Suppressor macrophage treated with lipopolysaccharide for 4 hours (primary cell): ENCODE data around the gene FAM110D.

ENCODE experiments used
- DNase-seq: peaks from one replicate; pipeline ENCODE4 v3.0.0-alpha.2; 2020

The FAM110D gene

DNA sequence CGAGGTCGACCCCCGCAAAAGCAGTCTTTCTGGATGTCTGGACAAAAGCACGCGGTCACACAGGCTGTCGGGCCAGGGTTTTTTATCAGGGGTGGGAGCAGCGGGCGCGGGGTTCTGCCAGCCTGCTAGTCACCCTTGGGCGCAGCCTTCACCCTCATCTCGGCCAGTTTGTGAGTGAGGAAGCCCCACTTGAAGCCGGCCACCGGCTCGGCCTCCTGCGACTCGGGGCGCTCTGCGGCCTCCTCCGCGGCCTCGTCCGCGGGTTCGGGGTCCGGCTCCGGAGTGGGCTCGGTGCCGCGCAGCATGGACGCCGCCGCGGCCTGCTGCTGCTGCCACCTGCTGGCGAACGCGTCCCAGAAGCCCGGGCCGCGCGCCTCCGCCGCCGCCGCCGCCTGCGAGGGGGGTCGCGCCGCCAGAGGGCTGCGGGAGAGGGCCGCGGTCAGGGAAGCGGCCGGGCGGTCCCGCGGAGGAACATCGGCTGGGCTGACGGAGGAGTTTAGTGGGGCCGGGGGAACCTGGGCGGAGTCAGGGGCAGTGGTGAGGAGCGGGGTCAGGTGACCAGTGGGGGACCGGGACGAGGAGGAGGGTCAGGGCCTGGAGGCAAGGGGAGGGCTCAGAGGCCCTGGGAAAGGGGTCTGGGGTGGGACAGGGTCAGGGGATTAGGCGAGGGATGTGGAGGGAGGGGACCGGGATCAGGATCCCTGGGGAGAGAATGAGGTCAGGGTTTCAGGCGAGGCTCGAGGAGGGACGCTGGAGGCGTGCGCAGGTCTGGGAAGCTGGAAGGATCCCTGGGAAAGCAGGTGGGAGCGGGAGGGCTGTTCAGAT, 5.4 kb downstream of the FAM110D start:
- DNase-seq, result peak; percentile 58

DNA sequence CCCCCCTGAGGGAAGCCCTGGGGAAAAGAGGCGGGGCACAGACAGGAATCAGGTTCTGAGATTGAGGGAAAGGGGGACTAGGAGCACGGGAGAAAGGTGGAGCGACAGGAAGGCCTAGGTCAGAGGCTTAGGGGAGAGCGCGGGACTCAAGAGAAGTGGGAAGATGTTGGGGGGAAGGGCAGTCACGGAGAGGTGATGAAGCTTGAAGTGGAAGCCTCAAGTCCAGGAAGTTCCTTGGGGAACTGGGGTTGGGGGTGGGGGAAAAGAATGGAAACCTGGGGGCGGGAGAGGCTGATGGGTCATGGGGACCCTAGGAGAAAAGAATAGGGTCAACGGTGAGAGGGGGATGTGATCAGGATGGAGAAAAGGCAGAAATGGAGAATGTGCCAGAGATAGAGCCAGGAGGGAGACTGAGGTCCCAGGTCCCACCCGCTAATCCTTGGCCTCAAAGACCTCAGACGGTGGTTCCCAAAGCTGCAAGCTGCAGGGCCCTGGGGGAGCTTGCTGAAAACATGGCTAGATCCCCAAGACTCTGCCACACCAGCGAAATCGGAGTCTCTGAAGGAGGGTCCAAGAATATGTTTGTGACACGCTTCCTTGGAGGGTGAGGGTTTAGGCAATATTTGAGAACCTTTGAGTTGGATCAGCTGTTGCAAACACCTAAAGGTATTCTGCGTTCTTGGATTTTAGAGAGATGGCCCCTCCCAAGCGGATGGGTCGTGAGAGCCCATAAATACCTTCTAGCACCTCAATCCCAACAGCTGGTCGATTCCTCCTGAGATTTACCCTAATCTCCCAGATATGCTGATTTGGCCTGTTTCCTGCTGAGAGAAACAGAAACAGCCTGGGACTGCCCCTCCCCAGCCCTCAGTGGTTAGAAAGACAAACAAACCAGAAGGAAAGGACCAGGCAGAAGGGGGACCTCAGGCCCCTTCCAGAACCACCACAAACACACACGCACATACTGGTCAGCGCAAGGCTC, 6.3 kb downstream of the FAM110D start:
- DNase-seq, result no peak

DNA sequence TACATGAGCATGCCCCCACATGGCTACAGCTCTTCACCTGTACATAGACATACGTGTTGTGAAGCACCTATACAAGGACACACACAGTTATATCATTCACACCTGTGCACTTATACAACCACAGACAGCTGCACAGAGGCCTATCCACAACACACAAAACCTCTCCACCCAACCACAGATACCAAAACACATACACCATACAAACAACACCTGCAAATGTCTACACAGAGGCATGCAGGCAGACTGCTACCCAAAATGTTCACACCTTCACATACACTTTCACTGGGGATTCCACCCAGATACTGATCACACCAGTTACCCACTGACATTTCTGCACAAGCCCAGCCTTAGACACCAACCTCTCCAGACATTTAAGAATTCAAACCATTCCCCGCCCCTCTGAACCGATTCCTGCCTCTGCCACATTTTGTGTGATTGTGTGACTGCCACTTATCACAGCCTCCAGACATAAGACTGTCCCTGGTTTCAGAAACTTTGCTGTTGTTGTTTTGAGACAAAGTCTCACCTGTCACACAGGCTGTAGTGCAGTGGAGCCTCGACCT, 7.9 kb downstream of the FAM110D start:
- DNase-seq, result no peak

DNA sequence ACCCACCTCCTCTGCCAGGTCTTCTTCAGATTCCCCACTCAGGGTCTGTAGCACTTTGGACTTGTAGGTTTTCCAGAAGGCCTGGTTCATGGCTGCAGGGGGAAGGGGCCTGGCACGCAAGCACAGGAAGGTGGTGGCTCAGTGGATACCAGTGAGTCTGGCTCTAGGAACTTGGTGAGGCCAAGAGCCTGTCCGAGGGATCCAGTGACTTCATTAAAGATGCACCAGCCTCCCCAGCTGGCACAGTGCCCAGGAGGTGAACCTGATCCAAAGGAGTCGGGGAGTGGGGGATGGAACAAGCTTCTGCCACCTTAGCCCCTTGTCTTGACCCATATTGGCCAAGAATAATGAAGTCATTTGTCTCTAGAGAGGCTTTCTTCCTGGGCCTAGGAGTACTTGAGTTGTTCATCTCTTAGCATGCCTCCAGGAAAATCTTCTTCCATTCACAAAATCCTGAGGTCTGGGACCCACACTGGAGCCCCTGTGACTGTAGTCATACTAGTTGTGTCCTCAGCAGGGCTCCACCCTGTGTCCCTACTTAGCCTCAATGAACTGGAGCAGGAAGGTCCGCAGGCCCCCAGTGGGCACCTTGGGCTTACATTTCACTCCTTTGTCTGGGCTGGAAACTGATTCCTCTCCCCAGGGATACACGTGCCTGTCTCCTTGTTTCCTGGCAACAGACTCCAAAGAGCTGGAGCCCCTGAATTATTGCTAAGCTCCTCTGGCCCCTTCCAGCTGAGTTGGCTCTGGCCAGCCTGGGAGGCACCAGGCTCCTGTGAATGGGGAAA, 9.7 kb downstream of the FAM110D start, which contains the start of gene C1orf232:
Gene C1orf232 (minus strand): TSS at position 554 of the 788 bp plus-strand sequence. CDS start 464 bp downstream, at position 90.
- no peak for DNase-seq

DNA sequence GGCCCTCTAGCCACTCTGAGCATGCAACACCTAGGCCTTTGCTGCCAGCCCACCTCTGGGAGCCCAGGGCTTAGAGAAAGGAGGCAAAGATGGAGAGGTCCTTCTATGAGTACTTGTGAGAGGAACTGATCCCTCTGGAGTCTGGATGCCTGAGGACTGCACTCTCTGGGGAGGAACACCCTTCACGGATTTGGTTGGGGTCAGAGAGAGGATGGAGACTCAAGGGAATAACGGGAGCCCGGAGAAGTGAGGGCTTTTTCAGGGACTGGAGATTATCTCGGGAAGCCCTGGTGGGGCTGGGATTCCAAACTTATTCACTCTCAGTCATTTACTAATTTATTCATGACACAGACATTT, 10.3 kb downstream of the FAM110D start:
- no peak for DNase-seq

DNA sequence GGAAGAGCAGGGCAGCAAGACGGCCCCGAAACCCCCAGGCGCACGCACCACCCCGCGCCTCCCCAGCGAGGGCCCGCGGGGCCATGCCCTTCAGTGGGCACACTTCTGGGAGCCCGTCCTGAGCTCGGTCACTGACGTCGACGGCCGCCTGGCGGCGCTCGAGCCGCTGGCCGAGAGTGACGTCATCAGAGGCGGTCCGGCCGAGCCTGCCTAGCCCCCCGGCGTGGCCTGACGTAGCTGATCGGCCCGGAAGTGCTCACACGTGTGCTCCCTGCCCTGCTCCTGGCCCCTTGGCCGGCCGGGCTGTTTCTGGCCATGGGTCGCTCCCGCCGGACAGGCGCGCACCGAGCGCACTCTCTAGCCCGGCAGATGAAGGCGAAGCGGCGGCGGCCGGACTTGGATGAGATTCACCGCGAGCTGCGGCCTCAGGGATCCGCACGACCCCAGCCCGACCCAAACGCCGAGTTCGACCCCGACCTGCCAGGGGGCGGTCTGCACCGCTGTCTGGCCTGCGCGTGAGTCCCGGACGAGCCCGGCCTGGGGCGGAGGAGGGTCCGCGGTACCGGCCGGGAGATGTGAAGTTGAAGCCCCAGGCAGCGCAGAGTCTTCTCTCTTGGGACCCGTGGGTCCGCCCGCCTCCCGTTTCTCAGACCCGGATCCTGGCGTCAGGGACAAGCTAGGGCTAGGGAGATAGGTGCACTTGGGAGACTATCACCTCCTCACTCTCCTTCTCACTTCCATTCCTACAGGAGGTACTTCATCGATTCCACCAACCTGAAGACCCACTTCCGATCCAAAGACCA, 11.0 kb downstream of the FAM110D start, which contains the start of gene ZNF593:
Gene ZNF593 (plus strand): TSS at position 240 of the 803 bp plus-strand sequence. CDS start 76 bp downstream, at position 316.
- peak; percentile 96 for DNase-seq

DNA sequence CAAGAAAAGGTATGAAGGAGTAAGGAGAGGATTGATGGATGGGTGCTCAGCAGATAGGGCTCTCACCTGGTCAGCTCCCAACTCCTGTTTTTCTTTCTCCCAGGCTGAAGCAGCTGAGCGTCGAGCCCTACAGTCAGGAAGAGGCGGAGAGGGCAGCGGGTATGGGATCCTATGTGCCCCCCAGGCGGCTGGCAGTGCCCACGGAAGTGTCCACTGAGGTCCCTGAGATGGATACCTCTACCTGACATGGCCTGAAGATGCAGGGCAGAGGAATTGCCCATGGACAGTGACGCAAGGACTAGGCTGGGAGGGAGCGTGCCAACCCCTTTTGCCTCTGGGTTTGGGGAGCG, 11.6 kb downstream of the FAM110D start:
- DNase-seq, result no peak

DNA sequence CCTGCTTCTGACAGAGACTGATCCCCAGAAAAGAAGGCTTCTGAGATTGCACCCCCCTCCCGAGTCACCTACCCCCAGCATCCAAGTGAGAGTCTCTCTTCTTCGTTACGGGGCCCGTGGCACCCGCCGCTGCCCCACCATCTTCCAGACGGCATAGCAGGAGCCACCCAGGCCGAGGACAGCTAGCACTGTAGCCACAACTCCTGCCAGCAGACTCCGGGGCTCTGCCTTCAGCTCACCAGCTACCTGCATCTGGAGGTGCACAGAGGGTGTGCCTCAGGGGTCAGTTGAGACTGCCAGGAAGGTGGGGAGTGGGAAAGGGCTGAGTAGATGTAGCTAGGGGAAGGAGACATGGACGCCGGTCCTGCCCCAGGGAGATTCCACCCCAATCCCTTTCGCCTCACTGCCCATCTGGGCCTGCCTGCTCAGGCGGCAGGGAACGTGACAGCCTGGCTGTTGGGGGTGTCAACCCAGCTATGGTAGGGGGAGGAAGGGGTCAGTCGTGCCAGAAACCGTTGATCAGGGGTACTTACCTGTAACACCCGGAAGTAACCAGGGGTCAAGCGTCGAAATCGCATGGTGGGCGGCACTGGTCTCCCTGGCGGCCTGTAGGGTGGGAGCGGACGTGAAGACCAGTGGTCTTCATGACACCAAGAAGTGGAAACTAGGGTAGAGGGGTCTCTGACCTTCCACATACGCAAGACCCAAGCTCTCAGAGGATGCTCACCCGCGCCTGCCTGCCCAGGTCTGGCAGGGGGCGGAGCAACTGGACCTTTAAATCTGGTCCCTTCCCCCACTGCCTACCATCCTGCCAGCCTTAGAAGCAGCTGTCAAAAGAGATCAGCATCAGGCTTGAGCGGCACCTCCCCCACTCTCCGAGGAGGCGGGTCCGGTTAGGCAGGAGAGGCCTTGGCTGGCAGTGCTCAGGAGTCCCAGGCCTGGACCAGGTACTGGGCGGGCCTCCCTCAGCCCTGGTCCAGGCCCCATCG, 12.5 kb downstream of the FAM110D start, which contains the start of gene ZNF593OS:
Gene ZNF593OS (minus strand): TSS at position 749 of the 989 bp plus-strand sequence. CDS start 171 bp downstream, at position 578.
- DNase-seq, result no peak

DNA sequence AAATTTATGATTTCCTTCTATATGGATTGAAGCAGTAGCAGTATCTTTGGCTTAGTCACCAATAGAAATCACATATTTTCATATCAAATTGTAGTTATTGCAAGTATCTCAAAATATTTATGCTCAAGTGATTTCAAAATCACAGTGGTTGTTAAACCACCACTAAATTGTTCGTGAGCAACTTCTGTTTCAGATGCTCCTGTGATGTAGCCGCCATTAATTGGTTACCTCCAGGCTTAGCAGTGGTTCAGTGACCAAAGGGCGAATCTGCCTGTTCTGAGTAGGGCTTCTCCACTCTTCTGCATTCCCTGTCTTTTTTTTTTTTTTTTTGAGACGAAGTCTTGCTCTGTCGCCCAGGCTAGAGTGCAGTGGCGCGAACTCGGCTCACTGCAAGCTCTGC, 16.5 kb downstream of the FAM110D start:
- DNase-seq, result no peak

DNA sequence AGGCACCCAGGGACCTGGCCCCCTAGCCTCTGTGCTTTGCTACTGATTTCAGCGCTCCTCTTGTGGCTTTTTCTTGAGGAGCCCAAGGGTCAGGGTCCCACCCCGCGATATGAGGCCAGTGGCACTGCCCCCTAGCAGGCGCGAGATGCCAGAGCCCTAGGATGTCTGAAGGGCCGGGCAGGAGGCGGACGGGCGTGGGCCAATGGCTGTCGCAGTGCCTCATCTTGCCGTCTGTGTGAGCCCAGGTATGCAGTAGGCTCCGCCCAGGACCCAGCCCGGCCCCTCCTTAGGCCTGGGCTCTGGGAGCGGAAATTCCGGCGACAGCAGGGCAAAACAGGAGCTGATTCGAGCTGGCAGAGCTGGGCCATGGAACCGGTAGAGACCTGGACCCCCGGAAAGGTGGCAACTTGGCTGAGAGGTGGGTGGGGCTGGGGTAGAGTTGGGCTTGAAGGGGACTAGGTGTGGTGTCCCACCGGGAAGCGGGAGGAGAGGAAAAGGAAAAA, 18.4 kb downstream of the FAM110D start, which contains the start of gene CNKSR1:
Gene CNKSR1 (plus strand): TSS at position 310 of the 503 bp plus-strand sequence. CDS start 57 bp downstream, at position 367.
- DNase-seq, result no peak

DNA sequence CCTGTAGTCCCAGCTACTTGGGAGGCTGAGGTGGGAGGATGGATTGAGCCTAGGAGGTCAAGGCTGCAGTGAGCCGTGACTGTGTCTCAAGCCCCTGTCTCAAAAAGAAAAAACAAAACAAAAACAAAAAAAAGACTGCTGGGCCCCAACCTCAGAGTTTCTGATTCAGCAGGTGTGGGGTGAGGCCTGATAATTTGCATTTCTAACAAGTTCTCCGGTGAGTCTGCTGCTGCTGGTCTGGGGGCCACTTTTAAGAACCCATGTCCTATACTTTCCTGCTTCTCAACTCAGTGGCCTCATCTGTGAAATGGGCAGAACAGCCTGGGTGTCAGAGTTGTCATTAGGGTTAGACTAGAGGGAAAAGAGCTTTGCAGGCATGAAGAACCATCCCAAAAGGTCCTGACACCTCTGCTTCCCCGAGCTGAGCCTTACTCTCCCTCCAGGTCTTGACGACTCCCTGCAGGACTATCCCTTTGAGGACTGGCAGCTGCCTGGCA, 21.2 kb downstream of the FAM110D start:
- DNase-seq, result no peak

DNA sequence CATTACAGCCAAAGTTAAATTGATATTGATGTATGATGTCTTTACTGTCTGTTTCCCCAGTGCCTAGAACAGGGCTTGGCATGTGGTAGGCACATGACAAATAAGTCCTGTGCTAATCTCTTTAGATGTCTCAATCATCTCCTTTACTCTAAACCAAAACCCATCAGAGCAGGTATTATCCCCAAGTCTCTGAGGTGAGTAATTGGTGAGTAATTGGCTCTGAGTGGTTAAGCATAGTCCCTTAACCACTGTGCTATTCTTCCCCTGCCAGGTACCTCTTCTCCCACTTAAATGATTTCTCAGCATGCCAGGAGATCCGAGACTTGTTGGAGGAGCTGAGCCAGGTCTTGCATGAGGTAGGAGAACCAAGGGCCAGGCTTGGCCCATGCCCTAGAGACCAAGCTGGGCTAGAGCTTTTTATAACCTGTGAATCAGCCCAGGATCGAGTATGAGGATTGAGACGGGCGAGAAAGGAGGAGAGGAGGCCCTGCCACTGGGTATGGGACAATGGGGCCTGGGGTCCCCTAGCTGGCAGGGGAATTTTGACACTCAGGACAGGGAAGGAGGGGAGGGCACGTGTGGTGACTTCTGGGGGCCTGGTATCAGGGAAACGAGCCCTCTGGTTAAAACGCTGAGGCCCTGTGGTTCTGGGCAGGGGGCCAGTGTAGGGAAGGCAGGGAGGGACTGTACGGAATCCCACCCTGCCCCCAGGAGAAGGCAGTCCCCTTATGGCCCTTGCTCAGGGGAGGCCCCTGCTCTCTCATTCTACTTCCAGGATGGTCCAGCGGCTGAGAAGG, 22.9 kb downstream of the FAM110D start:
- no peak for DNase-seq

DNA sequence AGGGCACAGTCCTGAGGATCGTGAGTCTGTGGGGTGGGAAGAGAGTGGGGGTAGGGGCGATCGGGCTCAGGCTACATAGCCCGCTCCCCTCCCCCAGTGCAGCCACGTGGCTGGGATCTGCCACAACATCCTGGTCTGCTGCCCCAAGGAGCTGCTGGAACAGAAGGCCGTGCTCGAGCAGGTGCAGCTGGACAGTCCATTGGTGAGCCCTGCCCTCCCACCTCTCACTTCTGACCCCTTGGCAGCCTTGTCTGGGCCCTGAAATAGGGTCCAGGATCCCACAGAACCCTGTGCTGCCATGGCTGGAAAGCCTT, 23.5 kb downstream of the FAM110D start:
- no peak for DNase-seq

DNA sequence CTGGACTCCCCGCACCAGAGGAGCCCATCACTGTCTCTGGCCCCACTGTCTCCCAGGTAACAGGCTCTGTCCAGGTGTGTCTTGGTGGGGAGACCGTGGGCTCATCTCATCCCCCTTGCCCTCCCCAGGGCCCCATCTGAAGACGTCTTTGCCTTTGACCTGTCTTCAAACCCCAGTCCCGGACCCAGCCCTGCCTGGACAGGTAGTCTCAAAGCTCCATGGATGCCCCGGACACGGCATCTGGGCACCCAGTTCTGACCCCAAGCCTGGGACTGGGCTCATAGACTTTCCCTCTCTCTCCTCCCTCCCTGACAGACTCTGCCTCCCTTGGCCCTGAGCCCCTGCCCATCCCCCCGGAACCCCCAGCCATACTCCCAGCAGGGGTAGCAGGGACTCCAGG, 25.2 kb downstream of the FAM110D start:
- no peak for DNase-seq

DNA sequence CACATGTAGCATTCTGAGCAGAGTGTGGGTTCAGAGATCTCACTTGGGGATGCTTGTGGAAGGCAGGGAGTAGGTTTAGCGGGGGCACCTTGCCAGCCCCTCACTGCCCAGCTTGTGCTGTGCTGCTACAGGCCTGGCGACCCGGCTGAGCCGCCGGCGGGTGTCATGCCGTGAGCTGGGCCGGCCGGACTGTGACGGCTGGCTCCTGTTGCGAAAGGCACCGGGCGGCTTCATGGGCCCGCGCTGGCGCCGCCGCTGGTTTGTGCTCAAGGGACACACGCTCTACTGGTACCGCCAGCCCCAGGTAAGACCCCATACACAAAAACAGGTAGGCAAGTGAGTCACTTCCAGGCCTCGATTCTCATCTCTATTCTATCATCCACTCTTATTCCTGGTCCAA, 26.0 kb downstream of the FAM110D start:
- no peak for DNase-seq

DNA sequence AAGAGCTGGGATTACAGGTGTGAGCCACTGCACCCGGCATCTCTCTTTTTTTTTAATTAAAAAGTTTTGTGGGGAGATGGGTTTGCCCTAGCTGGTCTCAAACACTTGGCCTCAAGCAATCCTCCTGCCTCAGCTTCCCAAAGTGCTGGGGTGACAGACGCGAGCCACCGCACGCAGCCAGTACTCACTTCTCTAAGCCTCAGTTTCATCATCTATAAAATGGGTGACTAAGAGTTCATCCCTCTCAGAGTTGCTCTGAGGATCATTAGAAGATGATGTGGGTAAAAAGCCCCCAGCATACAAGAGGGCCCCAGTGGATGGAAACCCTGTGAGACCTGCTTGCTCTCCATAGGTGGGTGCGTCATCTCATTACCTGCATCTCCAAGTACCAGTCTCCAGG, 29.0 kb downstream of the FAM110D start:
- no peak for DNase-seq

DNA sequence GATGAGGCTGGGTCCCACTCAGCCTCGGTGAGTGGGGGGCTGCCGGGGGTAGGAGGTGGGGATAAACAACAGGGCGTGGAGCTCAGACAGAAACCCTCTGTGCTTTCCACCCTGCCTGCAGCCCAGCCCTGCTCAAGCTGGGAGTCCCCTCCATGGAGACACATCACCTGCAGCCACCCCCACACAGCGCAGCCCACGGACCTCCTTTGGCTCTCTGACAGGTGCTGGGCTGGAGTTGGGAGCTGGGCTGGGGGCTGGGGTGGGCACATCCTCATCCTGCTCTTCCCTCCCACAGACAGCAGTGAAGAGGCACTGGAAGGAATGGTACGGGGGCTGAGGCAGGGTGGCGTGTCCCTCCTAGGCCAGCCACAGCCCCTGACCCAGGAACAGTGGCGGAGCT, 29.6 kb downstream of the FAM110D start:
- DNase-seq, result no peak

DNA sequence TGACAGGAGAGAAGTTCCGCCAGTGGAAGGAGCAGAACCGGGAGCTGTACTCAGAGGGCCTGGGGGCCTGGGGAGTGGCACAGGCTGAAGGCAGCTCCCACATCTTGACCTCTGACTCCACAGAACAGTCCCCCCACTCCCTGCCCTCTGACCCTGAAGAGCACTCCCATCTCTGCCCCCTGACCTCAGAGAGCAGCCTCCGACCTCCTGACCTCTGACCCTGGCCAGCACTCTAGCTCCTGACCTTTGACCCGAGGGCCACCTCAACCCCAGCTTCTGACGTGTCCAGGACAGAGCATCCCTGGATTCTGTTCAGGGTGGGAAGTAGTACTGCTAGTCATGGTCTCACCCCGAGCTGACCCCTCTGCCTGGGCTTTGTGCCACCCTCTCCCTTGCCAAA, 30.5 kb downstream of the FAM110D start:
- no peak for DNase-seq

DNA sequence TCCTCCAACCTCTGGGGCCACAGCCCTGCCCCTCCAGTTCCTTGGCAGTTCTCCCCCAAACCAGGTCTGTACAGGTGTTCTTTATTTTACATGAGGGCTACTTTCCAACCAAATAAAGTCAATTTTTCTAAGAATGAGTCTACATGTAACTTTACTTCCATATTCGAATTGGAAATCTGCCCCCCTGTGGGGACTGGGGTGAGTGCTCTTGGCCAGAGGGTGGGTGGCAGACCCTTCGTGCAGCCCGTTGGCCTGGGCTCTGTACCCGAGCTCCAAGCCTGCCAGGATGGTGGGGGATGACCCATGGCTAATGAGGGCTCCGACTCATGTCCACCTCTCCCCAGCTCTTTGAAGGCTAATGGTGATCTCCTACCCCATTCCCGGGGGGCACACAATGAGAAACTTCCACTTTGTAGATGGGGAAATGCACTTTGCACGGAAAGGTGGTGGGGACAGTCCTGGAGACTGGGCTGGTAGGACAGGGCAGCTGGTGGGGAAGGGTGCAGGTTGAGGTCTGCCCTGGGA, 30.9 kb downstream of the FAM110D start:
- no peak for DNase-seq
